NCI-H146 treated with DMSO at 0.1 percent for 48 hours (cell line): ENCODE results near the gene GZMA.
A peak's percentile ranks its signal among the peaks of the same experiment; 100 is the strongest.

Source experiments
- DNase-seq: peaks from one replicate; lab custom pipeline; 2025; ENCODE audit not compliant: unreplicated experiment; lab: John Stamatoyannopoulos, UW

The GZMA gene

GRCh38 chr5:55108661-55109060 lies 6.2 kb downstream of the GZMA start:
- no peak for DNase-seq

GRCh38 chr5:55110217-55110616 lies 7.8 kb downstream of the GZMA start:
- DNase-seq = no peak

GRCh38 chr5:55113327-55113726 lies 10.9 kb downstream of the GZMA start:
- DNase-seq = no peak

- DNase-seq = no peak
These were observed 11.6 kb downstream of the GZMA start for GRCh38 chr5:55114061-55114460.

- no peak for DNase-seq
These were observed 20.9 kb downstream of the GZMA start for GRCh38 chr5:55123365-55123764.

- no peak for DNase-seq
These were observed 31.7 kb downstream of the GZMA start for GRCh38 chr5:55134053-55134722.

GRCh38 chr5:55136521-55136920 lies 34.1 kb downstream of the GZMA start:
- DNase-seq = no peak

GRCh38 chr5:55140908-55141665 lies 38.6 kb downstream of the GZMA start:
- DNase-seq = no peak

GRCh38 chr5:55141945-55142690 lies 39.7 kb downstream of the GZMA start:
- DNase-seq = no peak

GRCh38 chr5:55143624-55144023 lies 41.2 kb downstream of the GZMA start:
- no peak for DNase-seq

- no peak for DNase-seq
These were observed 43.6 kb downstream of the GZMA start for GRCh38 chr5:55146080-55146479.

GRCh38 chr5:55146543-55147151 lies 44.2 kb downstream of the GZMA start:
- DNase-seq = peak; percentile 49

GRCh38 chr5:55149308-55149795 lies 46.9 kb downstream of the GZMA start:
- DNase-seq = no peak

GRCh38 chr5:55151923-55152842 lies 49.7 kb downstream of the GZMA start:
- DNase-seq = no peak

- DNase-seq = no peak
These were observed 52.4 kb downstream of the GZMA start for GRCh38 chr5:55154873-55155272.
